Panc1 (cell line): ENCODE measurements around the gene RABEP2. TPM values are rescaled to one million over a fixed set of nuclear protein-coding genes. Genes with fewer than 3 reads are reported as not detected.
A peak's percentile ranks its signal among the peaks of the same experiment; 100 is the strongest.

Source experiments
- ATAC-seq: fragments of 200-7000 bp; cut with Tn5 transposase; 2 replicates; pipeline ENCODE4 v1.9.1; 2020; ENCODE audit warnings: mild to moderate bottlenecking, moderate library complexity
- BruUV-seq: library from RNA; stranded (reverse); fragments of 400-500 nt; replicated peaks from 2 replicates; lab custom pipeline; 2021; lab: Mats Ljungman, UMichigan
- CTCF ChIA-PET: fragments of 300-600 bp; sonication (Branson Sonifier 250); formaldehyde crosslinking; loops from one replicate; lab custom pipeline; 2022; ENCODE audit warnings: antibody characterized with exemption; lab: Charles Lee
- POLR2A ChIA-PET: fragments of 300-600 bp; sonication (Branson Sonifier 250); formaldehyde crosslinking; loops from one replicate; lab custom pipeline; 2022; ENCODE audit warnings: antibody characterized with exemption; lab: Charles Lee
- DNase-seq: peaks from one replicate; pipeline ENCODE4 v3.0.0-alpha.2; 2010; ENCODE audit warnings: low read depth, low spot score
- H3K27ac ChIP-seq: 2 replicates; pipeline ENCODE4 v1.5.1; 2011; ENCODE audit warnings: mild to moderate bottlenecking, low read length, inconsistent platforms
- H3K27me3 ChIP-seq: fragments of 200-500 bp; sonication (Bioruptor generic); 2 replicates; pipeline ENCODE4 v1.6.0; 2014; ENCODE audit warnings: low read length, inconsistent platforms; ENCODE audit not compliant: control insufficient read depth, insufficient read depth
- H3K36me3 ChIP-seq: fragments of 200-500 bp; sonication (Bioruptor generic); 2 replicates; pipeline ENCODE4 v1.5.1; 2014; ENCODE audit warnings: inconsistent platforms, mild to moderate bottlenecking, low read length, moderate library complexity; ENCODE audit not compliant: control insufficient read depth, insufficient read depth
- H3K4me1 ChIP-seq: 2 replicates; pipeline ENCODE4 v1.5.1; 2011; ENCODE audit warnings: inconsistent platforms, mild to moderate bottlenecking, low read length, moderate library complexity; ENCODE audit not compliant: control insufficient read depth, insufficient read depth
- H3K4me3 ChIP-seq, 2 experiments: 2 replicates each; pipeline ENCODE4 v1.5.1; 2011 to 2012; ENCODE audit warnings: low read depth in 2 of 2, low read length in 2 of 2, mild to moderate bottlenecking in 2 of 2, inconsistent platforms in 1 of 2, moderate library complexity in 1 of 2
- H3K9me3 ChIP-seq: fragments of 200-500 bp; sonication (Bioruptor generic); 2 replicates; pipeline ENCODE4 v1.5.1; 2014; ENCODE audit warnings: low read depth, mild to moderate bottlenecking, inconsistent platforms, low read length, moderate library complexity; ENCODE audit not compliant: control insufficient read depth, insufficient read depth
- CTCF ChIP-seq: fragments of 450-650 bp; IDR thresholded peaks from 2 replicates; pipeline ENCODE4 v1.5.1; 2017; ENCODE audit warnings: mild to moderate bottlenecking
- POLR2AphosphoS5 ChIP-seq: IDR thresholded peaks from 2 replicates; pipeline ENCODE4 v1.6.1; 2012; ENCODE audit warnings: mild to moderate bottlenecking, low read depth, low read length, moderate library complexity
- SIN3A ChIP-seq: IDR thresholded peaks from 2 replicates; pipeline ENCODE4 v1.6.1; 2012; ENCODE audit warnings: low read depth, mild to moderate bottlenecking, low read length, moderate library complexity, borderline replicate concordance; ENCODE audit not compliant: insufficient read depth
- TCF7L2 ChIP-seq: IDR thresholded peaks from 2 replicates; pipeline ENCODE4 v1.6.1; 2011; ENCODE audit warnings: mild to moderate bottlenecking, low read depth, low read length, inconsistent platforms
- in situ Hi-C: cut with HindIII; loops from 2 replicates; pipeline ENCODE4 v1.10.0; 2016; ENCODE audit warnings: low sequenced_read_pairs, low pct_unique_long_range_greater_than_20kb
- intact Hi-C: fragments of 100-400 bp; cut with micrococcal nuclease; formaldehyde crosslinking; loops from one replicate; pipeline ENCODE4 v1.10.0; 2022; ENCODE audit not compliant: unreplicated experiment
- total RNA-seq: library from RNA; stranded (reverse); gene quantifications from one replicate; pipeline ENCODE4 v1.2.1, GENCODE V29; 2021; ENCODE audit not compliant: unreplicated experiment
- TF ChIP-seq, protein P1 (sequence below), 2 experiments: IDR thresholded peaks; 2 replicates each; pipeline ENCODE4 v1.6.1; 2011 to 2012; ENCODE audit warnings: low read depth in 2 of 2, control low read depth in 1 of 2, low read length in 1 of 2, mild to moderate bottlenecking in 1 of 2, moderate library complexity in 1 of 2; ENCODE audit not compliant: insufficient read depth in 1 of 2

Gene RABEP2
- total RNA-seq, 1 experiment from 2014 or later, result 24.8 TPM

DNA sequence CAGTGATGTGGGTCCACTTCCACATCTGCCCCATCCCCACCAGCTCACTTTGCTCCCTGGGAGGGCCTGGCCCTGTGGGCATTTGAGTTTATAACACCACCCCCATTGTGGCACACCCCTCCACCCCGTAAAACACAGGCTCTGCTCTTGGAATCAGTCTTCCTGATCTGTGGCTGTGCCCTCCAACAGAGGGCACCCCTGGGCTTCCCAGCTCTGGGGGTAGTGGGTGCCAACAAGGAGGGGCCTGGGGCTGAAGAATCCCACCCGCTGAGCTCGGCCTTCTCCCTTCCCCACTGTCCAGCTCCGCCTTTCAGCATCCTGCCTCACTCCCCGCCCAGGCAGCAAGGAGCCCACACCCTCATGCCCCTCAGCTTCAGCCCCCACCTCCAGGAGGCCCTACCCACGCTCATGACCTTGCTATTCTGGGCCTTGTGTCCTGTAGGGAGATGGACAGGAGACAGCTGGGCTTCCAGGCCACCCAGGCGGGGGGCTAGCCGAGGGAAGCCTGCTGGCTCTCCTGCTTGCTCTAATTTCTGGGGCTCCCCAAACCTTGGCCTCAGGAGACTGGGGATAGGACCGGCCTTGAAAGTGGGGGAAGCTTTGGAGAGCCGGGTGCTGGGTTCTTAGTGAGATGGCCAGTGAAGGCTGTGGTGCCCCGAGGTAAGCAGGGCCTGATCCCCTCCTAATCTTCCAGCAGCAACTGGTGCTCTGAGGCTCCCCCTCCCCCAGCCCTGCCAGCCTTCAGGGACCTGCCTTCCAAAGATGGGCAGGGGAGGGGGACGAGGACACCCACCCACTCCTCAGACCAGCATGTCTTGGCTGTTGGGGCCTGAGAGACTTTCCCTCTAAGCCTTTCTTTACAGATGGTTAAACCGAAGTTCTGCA lies 49.7 kb downstream of the RABEP2 start:
- intact Hi-C loops, result loop anchor here (10.0 kb wide), 1 partner anchor 69 kb away; no protein-coding TSS in a partner anchor
- H3K9me3 ChIP-seq, result no peaks in the 10 kb centered on the region
- no peak for ATAC-seq
- POLR2A ChIA-PET, result interaction anchor here (0.6 kb wide), 1 partner anchor 18 kb away, joined by 10 read pairs; no protein-coding TSS in a partner anchor
- peak overlapping the region; percentile 48 for H3K27ac ChIP-seq
- BruUV-seq, result no TSS peak
- H3K4me3 ChIP-seq, result no peak overlapping the region
- CTCF ChIA-PET, result interaction anchor here (0.5 to 1.3 kb wide), 5 partner anchors 12 to 70 kb away, joined by 3 to 8 read pairs (median 6); no protein-coding TSS in a partner anchor
- in situ Hi-C loops, result no loop called here
- no peaks in the 10 kb centered on the region for H3K27me3 ChIP-seq
- DNase-seq, result no peak
- H3K36me3 ChIP-seq, result no peaks in the 10 kb centered on the region; the same call in 1 of the 2 replicates
- peaks cover 30% of the 10 kb centered on the region for H3K4me1 ChIP-seq
- TF ChIP-seq POLR2AphosphoS5 (no peak), TCF7L2 (no peak), SIN3A (no peak), CTCF (no peak; the same call in 1 of the 2 replicates)
- TF ChIP-seq, protein P1, sequence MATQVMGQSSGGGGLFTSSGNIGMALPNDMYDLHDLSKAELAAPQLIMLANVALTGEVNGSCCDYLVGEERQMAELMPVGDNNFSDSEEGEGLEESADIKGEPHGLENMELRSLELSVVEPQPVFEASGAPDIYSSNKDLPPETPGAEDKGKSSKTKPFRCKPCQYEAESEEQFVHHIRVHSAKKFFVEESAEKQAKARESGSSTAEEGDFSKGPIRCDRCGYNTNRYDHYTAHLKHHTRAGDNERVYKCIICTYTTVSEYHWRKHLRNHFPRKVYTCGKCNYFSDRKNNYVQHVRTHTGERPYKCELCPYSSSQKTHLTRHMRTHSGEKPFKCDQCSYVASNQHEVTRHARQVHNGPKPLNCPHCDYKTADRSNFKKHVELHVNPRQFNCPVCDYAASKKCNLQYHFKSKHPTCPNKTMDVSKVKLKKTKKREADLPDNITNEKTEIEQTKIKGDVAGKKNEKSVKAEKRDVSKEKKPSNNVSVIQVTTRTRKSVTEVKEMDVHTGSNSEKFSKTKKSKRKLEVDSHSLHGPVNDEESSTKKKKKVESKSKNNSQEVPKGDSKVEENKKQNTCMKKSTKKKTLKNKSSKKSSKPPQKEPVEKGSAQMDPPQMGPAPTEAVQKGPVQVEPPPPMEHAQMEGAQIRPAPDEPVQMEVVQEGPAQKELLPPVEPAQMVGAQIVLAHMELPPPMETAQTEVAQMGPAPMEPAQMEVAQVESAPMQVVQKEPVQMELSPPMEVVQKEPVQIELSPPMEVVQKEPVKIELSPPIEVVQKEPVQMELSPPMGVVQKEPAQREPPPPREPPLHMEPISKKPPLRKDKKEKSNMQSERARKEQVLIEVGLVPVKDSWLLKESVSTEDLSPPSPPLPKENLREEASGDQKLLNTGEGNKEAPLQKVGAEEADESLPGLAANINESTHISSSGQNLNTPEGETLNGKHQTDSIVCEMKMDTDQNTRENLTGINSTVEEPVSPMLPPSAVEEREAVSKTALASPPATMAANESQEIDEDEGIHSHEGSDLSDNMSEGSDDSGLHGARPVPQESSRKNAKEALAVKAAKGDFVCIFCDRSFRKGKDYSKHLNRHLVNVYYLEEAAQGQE (IDR thresholded peaks at IDR 0.05; ENCODE audit: insufficient read depth in 1 of 2, low read depth in 2 of 2, low read length in 1 of 2), result no peak

DNA sequence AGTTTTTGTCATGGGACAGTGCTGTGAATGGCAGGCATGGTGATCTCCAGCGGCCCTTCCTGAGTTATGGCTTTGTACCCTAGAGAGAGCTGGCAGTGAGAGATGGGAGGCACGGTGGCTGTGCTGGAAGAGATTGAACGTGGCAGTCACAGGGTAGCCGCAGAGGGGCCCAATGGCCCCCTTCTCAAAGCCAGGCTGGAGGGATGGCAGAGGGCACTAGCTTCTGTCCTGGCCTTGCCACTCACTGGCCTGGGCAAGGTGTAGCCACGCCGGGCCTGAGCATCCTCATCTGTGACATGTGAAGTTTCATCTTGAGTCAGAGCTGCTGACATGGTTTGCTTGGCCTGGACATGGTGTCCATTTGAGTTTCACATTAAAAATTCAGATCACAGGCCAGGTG lies 50.6 kb downstream of the RABEP2 start:
- BruUV-seq, result no TSS peak
- POLR2A ChIA-PET, result interaction anchor here (0.7 kb wide), 1 partner anchor 28 kb away, joined by 3 read pairs; no protein-coding TSS in a partner anchor
- no peak overlapping the region for H3K27ac ChIP-seq
- TF ChIP-seq CTCF (no peak), TCF7L2 (no peak), POLR2AphosphoS5 (no peak), SIN3A (no peak)
- TF ChIP-seq, protein P1 (IDR thresholded peaks at IDR 0.05; ENCODE audit: insufficient read depth in 1 of 2, low read depth in 2 of 2, low read length in 1 of 2), result no peak
- no peaks in the 10 kb centered on the region; the same call in 1 of the 2 replicates for H3K36me3 ChIP-seq
- no peaks in the 10 kb centered on the region for H3K27me3 ChIP-seq
- CTCF ChIA-PET, result interaction anchor here (0.7 kb wide), 1 partner anchor 53 kb away, joined by 8 read pairs; no protein-coding TSS in a partner anchor
- ATAC-seq, result no peak
- no peaks in the 10 kb centered on the region for H3K9me3 ChIP-seq
- DNase-seq, result no peak
- H3K4me3 ChIP-seq, result no peak overlapping the region
- peaks cover 27% of the 10 kb centered on the region for H3K4me1 ChIP-seq
- intact Hi-C loops, result loop anchor here (10.0 kb wide), 1 partner anchor 70 kb away; no protein-coding TSS in a partner anchor
- in situ Hi-C loops, result no loop called here
